ENCODE data around the gene LRRC10B. TPM values are rescaled to one million over a fixed set of nuclear protein-coding genes. Genes with fewer than 3 reads are reported as not detected.

Gene LRRC10B
- total and polyA plus RNA-seq, 7 donors: 0.71 to 4.4 (median 1.1) TPM; not detected in 2

DNA sequence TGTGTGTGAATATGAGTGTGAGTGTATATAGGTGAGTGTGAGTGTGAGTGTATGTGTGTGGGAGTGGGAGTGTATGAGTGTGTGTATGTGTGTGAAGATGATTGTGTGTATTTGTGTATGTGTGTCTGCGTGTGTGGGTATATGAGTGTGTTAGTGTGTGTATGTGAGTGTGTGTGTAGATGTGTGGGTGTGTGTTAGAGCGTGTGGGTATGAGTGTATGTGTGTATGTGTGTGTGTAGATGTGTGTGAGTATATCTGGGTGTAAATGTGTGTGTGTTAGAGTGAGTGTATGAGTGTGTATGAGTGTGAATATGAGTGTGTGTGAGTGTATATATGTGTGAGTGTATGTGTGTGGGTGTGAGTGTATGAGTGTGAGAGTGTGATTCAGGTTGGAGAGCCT, 11.1 kb upstream of the LRRC10B start:
- no peak overlapping the region for H3K4me3 ChIP-seq
- H3K27me3 ChIP-seq: no peaks in the 10 kb centered on the region
- no peak for DNase-seq
- H3K27ac ChIP-seq: no peak overlapping the region
- H3K9me3 ChIP-seq: no peaks in the 10 kb centered on the region
- no peaks in the 10 kb centered on the region for H3K4me1 ChIP-seq
- TF ChIP-seq POLR2A (IDR thresholded peaks at IDR 0.05) (no peak), POLR2AphosphoS5 (IDR thresholded peaks at IDR 0.05) (no peak), EP300 (IDR thresholded peaks at IDR 0.05) (no peak)
- TF ChIP-seq, protein P1, sequence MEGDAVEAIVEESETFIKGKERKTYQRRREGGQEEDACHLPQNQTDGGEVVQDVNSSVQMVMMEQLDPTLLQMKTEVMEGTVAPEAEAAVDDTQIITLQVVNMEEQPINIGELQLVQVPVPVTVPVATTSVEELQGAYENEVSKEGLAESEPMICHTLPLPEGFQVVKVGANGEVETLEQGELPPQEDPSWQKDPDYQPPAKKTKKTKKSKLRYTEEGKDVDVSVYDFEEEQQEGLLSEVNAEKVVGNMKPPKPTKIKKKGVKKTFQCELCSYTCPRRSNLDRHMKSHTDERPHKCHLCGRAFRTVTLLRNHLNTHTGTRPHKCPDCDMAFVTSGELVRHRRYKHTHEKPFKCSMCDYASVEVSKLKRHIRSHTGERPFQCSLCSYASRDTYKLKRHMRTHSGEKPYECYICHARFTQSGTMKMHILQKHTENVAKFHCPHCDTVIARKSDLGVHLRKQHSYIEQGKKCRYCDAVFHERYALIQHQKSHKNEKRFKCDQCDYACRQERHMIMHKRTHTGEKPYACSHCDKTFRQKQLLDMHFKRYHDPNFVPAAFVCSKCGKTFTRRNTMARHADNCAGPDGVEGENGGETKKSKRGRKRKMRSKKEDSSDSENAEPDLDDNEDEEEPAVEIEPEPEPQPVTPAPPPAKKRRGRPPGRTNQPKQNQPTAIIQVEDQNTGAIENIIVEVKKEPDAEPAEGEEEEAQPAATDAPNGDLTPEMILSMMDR (IDR thresholded peaks at IDR 0.05): no peak
- intact Hi-C loops (cut with DNase I): no loop called here
- 50 to 94% methylated on average over 2 of the region's 2 CpGs for WGBS, 2 donors
- no peaks in the 10 kb centered on the region for H3K36me3 ChIP-seq

DNA sequence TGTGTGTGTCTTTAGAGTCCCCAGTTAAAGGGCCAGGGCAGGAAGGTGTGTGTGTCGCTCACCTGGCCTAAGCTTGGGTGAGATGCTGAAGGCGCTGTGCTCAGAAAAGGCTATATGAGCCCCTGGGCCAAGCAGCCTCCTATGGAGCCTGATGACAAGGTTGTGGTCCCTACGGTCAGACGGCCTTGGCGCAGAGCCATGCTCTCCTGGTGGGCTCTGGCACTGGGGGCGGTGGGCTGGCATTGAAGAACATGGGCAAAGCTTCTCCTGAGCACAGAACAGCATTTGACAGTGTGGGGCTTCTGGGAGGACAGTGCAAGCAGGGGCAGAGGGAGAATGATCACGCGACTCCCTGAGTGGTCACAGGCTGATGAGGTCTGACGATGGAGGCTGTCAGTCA, 10.7 kb upstream of the LRRC10B start:
- no peaks in the 10 kb centered on the region for H3K9me3 ChIP-seq
- no peak overlapping the region for H3K27ac ChIP-seq
- H3K36me3 ChIP-seq: no peaks in the 10 kb centered on the region
- 83 to 84% methylated on average over 9 of the region's 9 CpGs for WGBS, 2 donors
- no peak for DNase-seq
- H3K4me3 ChIP-seq: no peak overlapping the region
- TF ChIP-seq POLR2A (IDR thresholded peaks at IDR 0.05): no peak
- TF ChIP-seq, protein P1 (IDR thresholded peaks at IDR 0.05): no peak
- TF ChIP-seq POLR2AphosphoS5 (IDR thresholded peaks at IDR 0.05): no peak
- TF ChIP-seq EP300 (IDR thresholded peaks at IDR 0.05): no peak
- intact Hi-C loops (cut with DNase I): no loop called here
- H3K4me1 ChIP-seq: no peaks in the 10 kb centered on the region
- no peaks in the 10 kb centered on the region for H3K27me3 ChIP-seq

DNA sequence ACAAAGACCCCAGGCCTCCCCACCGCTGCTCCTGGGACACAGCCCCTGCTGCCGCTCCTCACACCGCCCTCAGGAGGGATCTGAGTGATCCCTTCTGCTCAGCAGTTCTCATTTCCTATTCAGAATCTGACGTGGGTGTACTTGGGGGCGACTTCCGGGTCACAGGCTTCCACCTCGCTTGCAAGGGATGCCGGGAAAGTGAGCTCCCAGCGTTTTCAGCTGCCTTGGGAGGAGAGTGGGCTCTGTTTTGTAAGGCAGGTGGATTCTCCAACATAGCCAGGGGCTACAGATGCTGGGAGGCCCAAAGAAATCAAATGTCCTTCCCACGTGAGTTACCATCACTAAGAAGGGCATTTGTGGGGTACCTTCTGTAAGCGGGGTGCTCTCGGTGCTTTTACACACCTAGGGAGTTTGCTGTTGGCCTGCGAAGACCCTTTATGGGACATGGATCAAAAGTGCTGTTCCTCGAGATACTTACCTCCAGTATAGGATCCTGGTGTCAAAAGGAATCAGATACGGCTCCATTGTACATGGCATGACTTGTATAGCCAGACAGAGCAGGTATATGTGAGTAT, 9.7 kb upstream of the LRRC10B start:
- Histone ChIP-seq H3K4me3 (no peak overlapping the region), H3K27me3 (no peaks in the 10 kb centered on the region), H3K4me1 (no peaks in the 10 kb centered on the region), H3K9me3 (no peaks in the 10 kb centered on the region), H3K36me3 (no peaks in the 10 kb centered on the region), H3K27ac (no peak overlapping the region)
- TF ChIP-seq POLR2AphosphoS5 (IDR thresholded peaks at IDR 0.05) (no peak), POLR2A (IDR thresholded peaks at IDR 0.05) (no peak), EP300 (IDR thresholded peaks at IDR 0.05) (no peak)
- TF ChIP-seq, protein P1 (IDR thresholded peaks at IDR 0.05): no peak
- intact Hi-C loops (cut with DNase I): no loop called here
- WGBS, 2 donors: 85 to 89% methylated on average over 15 of the region's 15 CpGs
- no peak for DNase-seq

DNA sequence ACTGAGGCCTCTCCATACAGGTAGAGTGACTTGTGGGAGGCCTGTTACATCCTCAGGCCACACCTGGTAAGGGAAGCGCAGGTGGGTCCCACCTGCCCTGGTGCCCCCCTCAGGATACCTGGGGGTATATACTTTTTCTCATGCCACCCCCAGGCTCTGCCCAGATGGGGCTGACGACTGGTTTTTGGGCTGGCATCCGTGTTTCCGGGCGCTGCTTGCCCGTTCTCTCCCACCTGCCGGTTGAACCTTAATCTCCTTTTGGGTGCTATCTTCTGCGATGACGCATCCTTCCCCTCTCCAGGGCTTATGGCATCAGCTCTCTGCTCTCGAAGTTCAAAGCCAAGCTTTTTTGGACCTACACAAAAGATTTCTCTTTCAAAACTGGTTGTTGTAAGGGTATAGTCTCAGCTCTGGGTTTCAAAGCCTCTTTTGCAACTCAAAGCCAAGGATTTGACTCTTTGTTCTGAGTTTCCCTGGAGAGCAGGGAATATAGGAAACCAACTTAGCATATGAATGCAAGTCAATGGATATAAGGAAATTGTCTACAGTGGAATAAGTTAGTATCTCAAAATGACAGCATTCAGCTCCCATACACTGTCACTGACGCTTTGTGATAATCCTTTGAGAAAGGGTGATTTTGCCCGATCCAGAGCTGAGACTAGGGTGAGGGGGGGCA, 8.6 kb upstream of the LRRC10B start:
- H3K9me3 ChIP-seq: no peaks in the 10 kb centered on the region
- H3K36me3 ChIP-seq: no peaks in the 10 kb centered on the region
- no peak for TF ChIP-seq POLR2A (IDR thresholded peaks at IDR 0.05)
- TF ChIP-seq, protein P1 (IDR thresholded peaks at IDR 0.05): no peak
- no peak for TF ChIP-seq POLR2AphosphoS5 (IDR thresholded peaks at IDR 0.05)
- TF ChIP-seq EP300 (IDR thresholded peaks at IDR 0.05): no peak
- DNase-seq: no peak
- H3K27ac ChIP-seq: no peak overlapping the region
- 76 to 88% methylated on average over 12 of the region's 12 CpGs for WGBS, 2 donors
- no peak overlapping the region for H3K4me3 ChIP-seq
- H3K27me3 ChIP-seq: no peaks in the 10 kb centered on the region
- H3K4me1 ChIP-seq: no peaks in the 10 kb centered on the region
- intact Hi-C loops (cut with DNase I): no loop called here

Data from sigmoid colon (tissue), 7 donors.